ENCODE results near the gene EML1. TPM values are rescaled to one million over a fixed set of nuclear protein-coding genes. Genes with fewer than 3 reads are reported as not detected.

Gene EML1
- total RNA-seq, 1 experiment from 2014 or later: 2.5 TPM

DNA sequence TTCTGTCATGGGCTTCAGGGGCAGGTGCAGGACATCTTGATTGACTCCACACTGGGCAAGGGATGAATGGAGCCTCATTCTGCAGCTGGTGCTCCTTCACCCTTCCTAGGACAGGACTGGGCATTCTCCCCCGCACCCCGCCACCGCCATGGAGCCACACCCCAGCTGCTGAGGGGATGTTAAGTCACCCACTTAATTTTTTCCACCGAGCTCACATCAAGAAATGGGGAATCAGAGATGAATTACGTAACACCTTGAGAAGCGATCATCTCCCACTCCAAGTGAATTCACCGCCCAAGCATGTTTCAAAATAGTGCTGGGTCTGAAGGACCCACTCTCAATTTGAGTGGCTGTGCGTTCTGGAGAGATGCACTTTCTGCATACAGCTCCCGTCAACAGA, 94.2 kb downstream of the EML1 start:
- peaks cover 33% of the 10 kb centered on the region for H3K27me3 Mint-ChIP-seq (ENCODE audit: unreplicated experiment)
- no peak overlapping the region for H3K4me3 Mint-ChIP-seq (ENCODE audit: low read depth, unreplicated experiment)
- CTCF ChIA-PET: interaction anchor here (0.7 kb wide), 1 partner anchor 73 kb away, joined by 3 read pairs; no protein-coding TSS in a partner anchor

DNA sequence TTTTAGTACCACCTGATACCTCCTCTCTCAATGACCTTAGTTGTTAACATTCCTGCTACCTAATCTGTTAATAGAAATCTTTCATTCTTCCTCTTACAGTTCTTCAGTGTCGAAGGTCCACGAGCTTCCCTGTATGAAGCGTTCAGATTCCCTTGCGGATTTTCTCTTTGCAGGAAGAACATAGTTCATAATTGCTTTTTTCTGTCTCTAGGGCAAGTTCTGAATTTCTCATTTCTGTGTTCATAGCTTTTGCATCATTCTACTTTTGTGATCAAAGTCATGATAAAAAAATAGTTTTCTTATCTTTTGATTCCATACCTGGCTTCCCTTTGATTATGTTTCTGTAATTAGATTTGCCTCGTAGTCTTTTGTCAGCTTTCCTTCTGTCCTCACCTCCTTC, 94.9 kb downstream of the EML1 start:
- Mint-ChIP-seq H3K27ac (ENCODE audit: unreplicated experiment) (no peak overlapping the region), H3K36me3 (ENCODE audit: insufficient read depth, unreplicated experiment) (no peaks in the 10 kb centered on the region), H3K27me3 (ENCODE audit: unreplicated experiment) (peaks cover 41% of the 10 kb centered on the region), H3K4me1 (ENCODE audit: low read depth, unreplicated experiment) (no peaks in the 10 kb centered on the region), H3K4me3 (ENCODE audit: low read depth, unreplicated experiment) (no peak overlapping the region), H3K9me3 (ENCODE audit: low read depth, unreplicated experiment) (no peaks in the 10 kb centered on the region)
- BruUV-seq (replicated peaks): no TSS peak
- intact Hi-C loops (cut with micrococcal nuclease; ENCODE audit: unreplicated experiment): loop anchor here (5.0 kb wide), 1 partner anchor 371 kb away; no protein-coding TSS in a partner anchor
- CTCF ChIA-PET: no interaction called here
- TF ChIP-seq, protein P1, sequence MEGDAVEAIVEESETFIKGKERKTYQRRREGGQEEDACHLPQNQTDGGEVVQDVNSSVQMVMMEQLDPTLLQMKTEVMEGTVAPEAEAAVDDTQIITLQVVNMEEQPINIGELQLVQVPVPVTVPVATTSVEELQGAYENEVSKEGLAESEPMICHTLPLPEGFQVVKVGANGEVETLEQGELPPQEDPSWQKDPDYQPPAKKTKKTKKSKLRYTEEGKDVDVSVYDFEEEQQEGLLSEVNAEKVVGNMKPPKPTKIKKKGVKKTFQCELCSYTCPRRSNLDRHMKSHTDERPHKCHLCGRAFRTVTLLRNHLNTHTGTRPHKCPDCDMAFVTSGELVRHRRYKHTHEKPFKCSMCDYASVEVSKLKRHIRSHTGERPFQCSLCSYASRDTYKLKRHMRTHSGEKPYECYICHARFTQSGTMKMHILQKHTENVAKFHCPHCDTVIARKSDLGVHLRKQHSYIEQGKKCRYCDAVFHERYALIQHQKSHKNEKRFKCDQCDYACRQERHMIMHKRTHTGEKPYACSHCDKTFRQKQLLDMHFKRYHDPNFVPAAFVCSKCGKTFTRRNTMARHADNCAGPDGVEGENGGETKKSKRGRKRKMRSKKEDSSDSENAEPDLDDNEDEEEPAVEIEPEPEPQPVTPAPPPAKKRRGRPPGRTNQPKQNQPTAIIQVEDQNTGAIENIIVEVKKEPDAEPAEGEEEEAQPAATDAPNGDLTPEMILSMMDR (IDR thresholded peaks at IDR 0.05; ENCODE audit: unreplicated experiment): no peak
- DNase-seq: no peak

More for the DNA sequence above, 94.2 kb downstream of the EML1 start:
- no TSS peak for BruUV-seq (replicated peaks)
- TF ChIP-seq, protein P1 (IDR thresholded peaks at IDR 0.05; ENCODE audit: unreplicated experiment): no peak
- Mint-ChIP-seq H3K36me3 (ENCODE audit: insufficient read depth, unreplicated experiment) (no peaks in the 10 kb centered on the region), H3K4me1 (ENCODE audit: low read depth, unreplicated experiment) (no peaks in the 10 kb centered on the region), H3K27ac (ENCODE audit: unreplicated experiment) (no peak overlapping the region), H3K9me3 (ENCODE audit: low read depth, unreplicated experiment) (no peaks in the 10 kb centered on the region)
- DNase-seq: no peak
- intact Hi-C loops (cut with micrococcal nuclease; ENCODE audit: unreplicated experiment): loop anchor here (5.0 kb wide), 1 partner anchor 370 kb away; no protein-coding TSS in a partner anchor

DNA sequence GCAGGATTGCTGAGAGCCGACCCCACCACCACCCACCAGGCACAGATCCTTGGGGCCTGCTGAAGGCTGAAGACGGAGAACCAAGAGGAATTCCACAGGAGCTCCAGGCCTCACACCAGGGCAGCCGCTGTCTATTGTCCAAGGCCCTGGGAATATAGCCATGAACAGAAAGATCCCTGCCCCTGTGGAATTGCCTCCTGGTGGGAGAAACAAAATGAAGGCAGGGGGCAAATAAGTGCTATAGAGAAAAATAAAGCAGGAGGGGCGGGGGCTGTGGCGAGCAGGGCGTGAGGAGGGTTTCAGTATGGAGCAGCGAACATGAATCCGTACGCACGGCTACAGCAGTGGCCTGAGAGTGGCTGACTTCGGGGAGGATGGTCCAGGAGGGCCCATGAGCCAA, 96.1 kb downstream of the EML1 start:
- CTCF ChIA-PET: no interaction called here
- intact Hi-C loops (cut with micrococcal nuclease; ENCODE audit: unreplicated experiment): loop anchor here (5.0 kb wide), 1 partner anchor 372 kb away; no protein-coding TSS in a partner anchor
- H3K9me3 Mint-ChIP-seq (ENCODE audit: low read depth, unreplicated experiment): no peaks in the 10 kb centered on the region
- no TSS peak for BruUV-seq (replicated peaks)
- no peak overlapping the region for H3K27ac Mint-ChIP-seq (ENCODE audit: unreplicated experiment)
- TF ChIP-seq, protein P1 (IDR thresholded peaks at IDR 0.05; ENCODE audit: unreplicated experiment): no peak
- DNase-seq: no peak
- no peaks in the 10 kb centered on the region for H3K4me1 Mint-ChIP-seq (ENCODE audit: low read depth, unreplicated experiment)
- no peaks in the 10 kb centered on the region for H3K36me3 Mint-ChIP-seq (ENCODE audit: insufficient read depth, unreplicated experiment)
- H3K27me3 Mint-ChIP-seq (ENCODE audit: unreplicated experiment): peaks cover 46% of the 10 kb centered on the region
- H3K4me3 Mint-ChIP-seq (ENCODE audit: low read depth, unreplicated experiment): no peak overlapping the region

DNA sequence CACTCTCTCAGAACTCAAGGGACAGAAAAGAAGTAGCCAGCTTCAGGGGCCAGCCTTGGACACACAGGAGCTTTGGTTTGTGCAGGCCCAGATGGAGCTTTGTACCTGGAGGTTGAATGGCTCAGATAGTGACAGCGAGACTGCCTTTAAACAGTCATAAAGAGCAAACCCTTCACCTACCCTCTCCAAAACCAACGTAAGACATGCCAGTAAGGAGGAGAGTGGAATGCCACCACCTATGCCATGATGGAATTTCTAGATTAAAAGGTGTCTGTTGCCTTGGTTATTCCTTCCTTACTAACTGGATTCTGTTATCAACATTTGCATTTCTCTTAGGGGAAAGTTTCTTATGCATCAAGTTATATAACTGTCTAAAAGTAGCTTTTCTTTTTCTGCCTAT, 98.1 kb downstream of the EML1 start:
- Mint-ChIP-seq H3K36me3 (ENCODE audit: insufficient read depth, unreplicated experiment) (no peaks in the 10 kb centered on the region), H3K9me3 (ENCODE audit: low read depth, unreplicated experiment) (no peaks in the 10 kb centered on the region), H3K27ac (ENCODE audit: unreplicated experiment) (no peak overlapping the region), H3K4me3 (ENCODE audit: low read depth, unreplicated experiment) (no peak overlapping the region), H3K27me3 (ENCODE audit: unreplicated experiment) (peaks cover 43% of the 10 kb centered on the region), H3K4me1 (ENCODE audit: low read depth, unreplicated experiment) (no peaks in the 10 kb centered on the region)
- intact Hi-C loops (cut with micrococcal nuclease; ENCODE audit: unreplicated experiment): no loop called here
- no TSS peak for BruUV-seq (replicated peaks)
- CTCF ChIA-PET: no interaction called here
- no peak for DNase-seq
- TF ChIP-seq, protein P1 (IDR thresholded peaks at IDR 0.05; ENCODE audit: unreplicated experiment): no peak

All from Calu3 (cell line).